Measurements from ENCODE around the gene GPANK1. TPM values are rescaled to one million over a fixed set of nuclear protein-coding genes. Genes with fewer than 3 reads are reported as not detected.

The GPANK1 gene
- total and polyA plus RNA-seq, 2 of the 4 experiments (the other 2 are of a cell fraction), result 6.1 to 13.8 TPM

DNA sequence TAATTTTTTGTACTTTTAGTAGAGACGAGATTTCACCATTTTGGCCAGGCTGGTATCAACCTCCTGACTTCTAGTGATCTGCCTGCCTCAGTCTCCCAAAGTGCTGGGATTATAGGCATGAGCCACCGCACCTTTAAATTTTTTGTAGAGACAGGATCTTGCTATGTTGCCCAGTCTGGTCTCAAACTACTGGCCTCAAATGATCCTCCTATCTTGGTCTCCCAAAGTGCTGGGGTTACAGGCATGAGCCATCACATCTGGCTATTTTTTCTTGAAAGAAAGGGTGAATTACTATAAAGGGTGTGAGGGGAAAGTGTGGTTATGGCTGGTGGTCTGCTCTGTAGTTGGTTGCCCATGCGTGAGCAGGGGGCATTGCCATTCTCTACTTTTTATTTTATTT, 43.4 kb upstream of the GPANK1 start:
- no peak overlapping the region for H3K4me3 ChIP-seq (ENCODE audit: insufficient read depth, low read depth, low read length)
- 88% methylated on average over 1 of the region's 3 CpGs; no CpG with 5 or more reads in 1 of the 2 experiments for WGBS, 2 experiments (ENCODE audit: extremely low coverage in 2 of 2, insufficient read length in 1 of 2)

More for the DNA sequence above, 43.4 kb upstream of the GPANK1 start:
- no peaks in the 10 kb centered on the region for H3K9me1 ChIP-seq (ENCODE audit: insufficient read depth, low read length)
- no peak for ATAC-seq (ENCODE audit: low read depth)
- H3K27ac ChIP-seq (ENCODE audit: insufficient read depth, low read length), result no peak overlapping the region
- H4K20me1 ChIP-seq (ENCODE audit: insufficient read depth, low read length), result no peaks in the 10 kb centered on the region; the same call in 1 of the 2 replicates
- no peak overlapping the region for H3K23ac ChIP-seq (ENCODE audit: low read depth, low read length)
- H3K4me1 ChIP-seq (ENCODE audit: control insufficient read depth, insufficient read depth, low read length), result no peaks in the 10 kb centered on the region
- H4K8ac ChIP-seq (ENCODE audit: low read depth in 2 of 2, low read length in 2 of 2), result no peak overlapping the region
- H2BK120ac ChIP-seq (ENCODE audit: low read depth, low read length), result no peak overlapping the region
- no peak overlapping the region for H3K18ac ChIP-seq (ENCODE audit: low read depth, low read length)
- no peaks in the 10 kb centered on the region for H3K36me3 ChIP-seq (ENCODE audit: control insufficient read depth, insufficient read depth, low read length)
- TF ChIP-seq RCOR1 (IDR thresholded peaks at IDR 0.05; ENCODE audit: insufficient replicate concordance, low read length) (no peak), NFE2L2 (IDR thresholded peaks at IDR 0.05; ENCODE audit: low read depth, low read length) (no peak), RFX5 (IDR thresholded peaks at IDR 0.05; ENCODE audit: low read depth, low read length) (no peak), USF2 (IDR thresholded peaks at IDR 0.05; ENCODE audit: low read depth, low read length) (no peak), BHLHE40 (IDR thresholded peaks at IDR 0.05; ENCODE audit: low read depth, low read length) (no peak), MAZ (IDR thresholded peaks at IDR 0.05; ENCODE audit: borderline replicate concordance, low read depth, low read length) (no peak), CEBPB (IDR thresholded peaks at IDR 0.05; ENCODE audit: low read depth, low read length) (no peak), RAD21 (IDR thresholded peaks at IDR 0.05; ENCODE audit: low read length) (no peak), MXI1 (IDR thresholded peaks at IDR 0.05; ENCODE audit: borderline replicate concordance, low read depth, low read length) (no peak), FOS (IDR thresholded peaks at IDR 0.05; ENCODE audit: low read depth, low read length) (no peak), SMC3 (IDR thresholded peaks at IDR 0.05; ENCODE audit: low read depth, low read length) (no peak), MAFK (IDR thresholded peaks at IDR 0.05; ENCODE audit: low read depth, low read length) (no peak)
- TF ChIP-seq, protein P1, sequence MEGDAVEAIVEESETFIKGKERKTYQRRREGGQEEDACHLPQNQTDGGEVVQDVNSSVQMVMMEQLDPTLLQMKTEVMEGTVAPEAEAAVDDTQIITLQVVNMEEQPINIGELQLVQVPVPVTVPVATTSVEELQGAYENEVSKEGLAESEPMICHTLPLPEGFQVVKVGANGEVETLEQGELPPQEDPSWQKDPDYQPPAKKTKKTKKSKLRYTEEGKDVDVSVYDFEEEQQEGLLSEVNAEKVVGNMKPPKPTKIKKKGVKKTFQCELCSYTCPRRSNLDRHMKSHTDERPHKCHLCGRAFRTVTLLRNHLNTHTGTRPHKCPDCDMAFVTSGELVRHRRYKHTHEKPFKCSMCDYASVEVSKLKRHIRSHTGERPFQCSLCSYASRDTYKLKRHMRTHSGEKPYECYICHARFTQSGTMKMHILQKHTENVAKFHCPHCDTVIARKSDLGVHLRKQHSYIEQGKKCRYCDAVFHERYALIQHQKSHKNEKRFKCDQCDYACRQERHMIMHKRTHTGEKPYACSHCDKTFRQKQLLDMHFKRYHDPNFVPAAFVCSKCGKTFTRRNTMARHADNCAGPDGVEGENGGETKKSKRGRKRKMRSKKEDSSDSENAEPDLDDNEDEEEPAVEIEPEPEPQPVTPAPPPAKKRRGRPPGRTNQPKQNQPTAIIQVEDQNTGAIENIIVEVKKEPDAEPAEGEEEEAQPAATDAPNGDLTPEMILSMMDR (conservative IDR thresholded peaks at IDR 0.05; ENCODE audit: low read depth, low read length), result no peak
- H2BK15ac ChIP-seq (ENCODE audit: low read depth, low read length), result no peak overlapping the region
- no peak overlapping the region for H2BK5ac ChIP-seq (ENCODE audit: low read depth, low read length, poor library complexity, severe bottlenecking)
- dilution Hi-C loops (cut with HindIII; ENCODE audit: low sequenced_read_pairs, unreplicated experiment), result no loop called here
- no peaks in the 10 kb centered on the region for H3K9me3 ChIP-seq (ENCODE audit: control insufficient read depth, insufficient read depth, low read length)
- DNase-seq, result no peak
- no peaks in the 10 kb centered on the region; a peak in 1 of 4 replicates for H3K79me1 ChIP-seq (ENCODE audit: low read depth in 1 of 2, low read length in 2 of 2)
- H2BK20ac ChIP-seq (ENCODE audit: low read depth, low read length), result no peak overlapping the region
- no peak overlapping the region for H3K56ac ChIP-seq (ENCODE audit: extremely low read depth, insufficient read depth, low read length)
- H4K91ac ChIP-seq (ENCODE audit: insufficient read depth, low read depth, low read length), result no peak overlapping the region
- H3K14ac ChIP-seq (replicated peaks; ENCODE audit: low read depth, low read length), result no peak overlapping the region
- no peak overlapping the region for H2AK5ac ChIP-seq (ENCODE audit: low read depth, low read length)
- no TSS peak for BruUV-seq (replicated peaks)
- peaks cover 18% of the 10 kb centered on the region; the same call in 1 of the 2 replicates for H3K27me3 ChIP-seq (ENCODE audit: control insufficient read depth, insufficient read depth, low read length)
- ChIA-PET POLR2A (ENCODE audit: unreplicated experiment) (no interaction called here), CTCF (no interaction called here)
- intact Hi-C loops (cut with micrococcal nuclease), result no loop called here
- H3K9ac ChIP-seq (ENCODE audit: low read depth, low read length), result no peak overlapping the region
- H2AFZ ChIP-seq (replicated peaks; ENCODE audit: low read length, poor library complexity), result no peak overlapping the region
- no peak overlapping the region for H3K4me2 ChIP-seq (ENCODE audit: low read depth, low read length)
- H4K5ac ChIP-seq (ENCODE audit: low read depth, low read length), result no peak overlapping the region
- in situ Hi-C loops (cut with MboI; ENCODE audit: low sequenced_read_pairs), result no loop called here
- H3K4ac ChIP-seq (ENCODE audit: low read depth, low read length), result no peak overlapping the region
- no peak overlapping the region for H2AK9ac ChIP-seq (replicated peaks; ENCODE audit: low read depth, low read length, poor library complexity)

All from IMR-90 (cell line).